ENCODE data around the gene FMN1. TPM values are rescaled to one million over a fixed set of nuclear protein-coding genes. Genes with fewer than 3 reads are reported as not detected.

Gene FMN1
- total and polyA plus RNA-seq, 10 of the 15 experiments (the other 5 are each of a cell fraction or from before 2014, with no cell fraction given): 0.05 to 0.16 (median 0.08) TPM; not detected in 4

DNA sequence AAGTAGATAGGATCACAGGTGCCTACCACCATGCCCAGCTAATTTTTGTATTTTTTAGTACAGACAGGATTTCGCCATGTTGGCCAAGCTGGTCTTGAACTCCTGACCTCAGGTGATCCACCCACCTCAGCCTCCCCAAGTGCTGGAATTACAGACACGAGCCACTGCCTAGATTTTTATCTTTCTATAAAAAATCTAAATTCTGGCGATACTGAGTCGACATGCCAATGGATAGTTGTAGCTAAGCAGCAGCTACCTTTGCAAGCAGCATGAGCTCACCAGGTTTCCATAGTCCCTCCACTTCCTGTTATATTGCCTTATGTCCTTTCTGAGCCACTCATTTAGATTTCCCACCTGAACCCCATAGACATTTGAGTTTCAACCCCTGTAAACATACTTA, 13.1 kb upstream of the FMN1 start:
- H3K4me1 ChIP-seq (ENCODE audit: control insufficient read depth, insufficient read depth, low read length): no peaks in the 10 kb centered on the region
- WGBS (ENCODE audit: insufficient coverage, insufficient replicate concordance, low lambda C conversion rate, missing lambda C conversion rate): 33% methylated on average over 4 of the region's 4 CpGs
- TF ChIP-seq SIN3A (IDR thresholded peaks at IDR 0.05; ENCODE audit: low read depth, low read length): no peak
- no peak for TF ChIP-seq ZBED1 (IDR thresholded peaks at IDR 0.05; ENCODE audit: borderline replicate concordance)
- TF ChIP-seq, protein P1, sequence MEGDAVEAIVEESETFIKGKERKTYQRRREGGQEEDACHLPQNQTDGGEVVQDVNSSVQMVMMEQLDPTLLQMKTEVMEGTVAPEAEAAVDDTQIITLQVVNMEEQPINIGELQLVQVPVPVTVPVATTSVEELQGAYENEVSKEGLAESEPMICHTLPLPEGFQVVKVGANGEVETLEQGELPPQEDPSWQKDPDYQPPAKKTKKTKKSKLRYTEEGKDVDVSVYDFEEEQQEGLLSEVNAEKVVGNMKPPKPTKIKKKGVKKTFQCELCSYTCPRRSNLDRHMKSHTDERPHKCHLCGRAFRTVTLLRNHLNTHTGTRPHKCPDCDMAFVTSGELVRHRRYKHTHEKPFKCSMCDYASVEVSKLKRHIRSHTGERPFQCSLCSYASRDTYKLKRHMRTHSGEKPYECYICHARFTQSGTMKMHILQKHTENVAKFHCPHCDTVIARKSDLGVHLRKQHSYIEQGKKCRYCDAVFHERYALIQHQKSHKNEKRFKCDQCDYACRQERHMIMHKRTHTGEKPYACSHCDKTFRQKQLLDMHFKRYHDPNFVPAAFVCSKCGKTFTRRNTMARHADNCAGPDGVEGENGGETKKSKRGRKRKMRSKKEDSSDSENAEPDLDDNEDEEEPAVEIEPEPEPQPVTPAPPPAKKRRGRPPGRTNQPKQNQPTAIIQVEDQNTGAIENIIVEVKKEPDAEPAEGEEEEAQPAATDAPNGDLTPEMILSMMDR (IDR thresholded peaks at IDR 0.05 in 2 of 3, conservative IDR thresholded peaks at IDR 0.05 in 1 of 3; ENCODE audit: control insufficient read depth in 2 of 3, extremely low read depth in 1 of 3, insufficient read depth in 1 of 3, low read depth in 3 of 3, low read length in 3 of 3): no peak
- TF ChIP-seq, protein P2, sequence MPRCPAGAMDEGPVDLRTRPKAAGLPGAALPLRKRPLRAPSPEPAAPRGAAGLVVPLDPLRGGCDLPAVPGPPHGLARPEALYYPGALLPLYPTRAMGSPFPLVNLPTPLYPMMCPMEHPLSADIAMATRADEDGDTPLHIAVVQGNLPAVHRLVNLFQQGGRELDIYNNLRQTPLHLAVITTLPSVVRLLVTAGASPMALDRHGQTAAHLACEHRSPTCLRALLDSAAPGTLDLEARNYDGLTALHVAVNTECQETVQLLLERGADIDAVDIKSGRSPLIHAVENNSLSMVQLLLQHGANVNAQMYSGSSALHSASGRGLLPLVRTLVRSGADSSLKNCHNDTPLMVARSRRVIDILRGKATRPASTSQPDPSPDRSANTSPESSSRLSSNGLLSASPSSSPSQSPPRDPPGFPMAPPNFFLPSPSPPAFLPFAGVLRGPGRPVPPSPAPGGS (IDR thresholded peaks at IDR 0.05; ENCODE audit: borderline replicate concordance, insufficient read depth, low read depth, low read length, poor library complexity, severe bottlenecking): no peak
- TF ChIP-seq TBL1XR1 (IDR thresholded peaks at IDR 0.05; ENCODE audit: low read depth, low read length): no peak
- TF ChIP-seq MEF2A (IDR thresholded peaks at IDR 0.05; ENCODE audit: insufficient read depth, low read depth, low read length): no peak
- no peak for TF ChIP-seq HDGF (IDR thresholded peaks at IDR 0.05)
- TF ChIP-seq NRF1 (conservative IDR thresholded peaks at IDR 0.05; ENCODE audit: low read depth, low read length): no peak
- no peak for TF ChIP-seq PML (IDR thresholded peaks at IDR 0.05; ENCODE audit: low read length)
- TF ChIP-seq, protein P3, sequence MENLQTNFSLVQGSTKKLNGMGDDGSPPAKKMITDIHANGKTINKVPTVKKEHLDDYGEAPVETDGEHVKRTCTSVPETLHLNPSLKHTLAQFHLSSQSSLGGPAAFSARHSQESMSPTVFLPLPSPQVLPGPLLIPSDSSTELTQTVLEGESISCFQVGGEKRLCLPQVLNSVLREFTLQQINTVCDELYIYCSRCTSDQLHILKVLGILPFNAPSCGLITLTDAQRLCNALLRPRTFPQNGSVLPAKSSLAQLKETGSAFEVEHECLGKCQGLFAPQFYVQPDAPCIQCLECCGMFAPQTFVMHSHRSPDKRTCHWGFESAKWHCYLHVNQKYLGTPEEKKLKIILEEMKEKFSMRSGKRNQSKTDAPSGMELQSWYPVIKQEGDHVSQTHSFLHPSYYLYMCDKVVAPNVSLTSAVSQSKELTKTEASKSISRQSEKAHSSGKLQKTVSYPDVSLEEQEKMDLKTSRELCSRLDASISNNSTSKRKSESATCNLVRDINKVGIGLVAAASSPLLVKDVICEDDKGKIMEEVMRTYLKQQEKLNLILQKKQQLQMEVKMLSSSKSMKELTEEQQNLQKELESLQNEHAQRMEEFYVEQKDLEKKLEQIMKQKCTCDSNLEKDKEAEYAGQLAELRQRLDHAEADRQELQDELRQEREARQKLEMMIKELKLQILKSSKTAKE (IDR thresholded peaks at IDR 0.05; ENCODE audit: low read depth, poor library complexity, severe bottlenecking): no peak
- TF ChIP-seq KLF5 (IDR thresholded peaks at IDR 0.05; ENCODE audit: partially characterized antibody): no peak
- TF ChIP-seq TAF1 (IDR thresholded peaks at IDR 0.05; ENCODE audit: borderline replicate concordance, low read depth, low read length): no peak
- no peak for TF ChIP-seq NFXL1 (IDR thresholded peaks at IDR 0.05; ENCODE audit: borderline replicate concordance)
- DNase-seq (ENCODE audit: low read depth, low spot score) (no peak), ATAC-seq (no peak), FAIRE-seq (no peak)
- no peak overlapping the region for H3K4me3 ChIP-seq
- ChIA-PET SMC1A (ENCODE audit: uncharacterized antibody, unreplicated experiment) (interaction anchor here (1.4 kb wide), 1 partner anchor 9 kb away, joined by 3 read pairs; no protein-coding TSS in a partner anchor), CTCF (interaction anchor here (0.7 to 1.5 kb wide), 2 partner anchors 9 to 397 kb away, joined by 3 to 4 read pairs; no protein-coding TSS in a partner anchor), POLR2A (no interaction called here), RAD21 (ENCODE audit: unreplicated experiment) (interaction anchor here (1.2 kb wide), 1 partner anchor 69 kb away, joined by 3 read pairs; no protein-coding TSS in a partner anchor)
- H4K20me1 ChIP-seq (ENCODE audit: control insufficient read depth, insufficient read depth): no peaks in the 10 kb centered on the region
- H3K79me2 ChIP-seq (ENCODE audit: control insufficient read depth, insufficient read depth, low read length): no peaks in the 10 kb centered on the region
- intact Hi-C loops (cut with micrococcal nuclease; ENCODE audit: unreplicated experiment) (no loop called here), in situ Hi-C loops (cut with MboI) (no loop called here)
- H3K27me3 ChIP-seq (replicated peaks in 1 of 2; ENCODE audit: control insufficient read depth in 2 of 2, insufficient read depth in 2 of 2, low read length in 1 of 2): peaks cover 0 to 3% of the 10 kb centered on the region in 2 experiments; a peak in 1 of 4 replicates
- BruUV-seq (replicated peaks): no TSS peak
- no peak overlapping the region for H3K4me2 ChIP-seq (ENCODE audit: control insufficient read depth, insufficient read depth)
- no peak overlapping the region for H3K27ac ChIP-seq (ENCODE audit: control insufficient read depth, insufficient read depth)
- no peak overlapping the region for H3K9ac ChIP-seq (ENCODE audit: control insufficient read depth, insufficient read depth, low read length)
- no peaks in the 10 kb centered on the region; the same call in 2 of the 3 replicates for H3K9me3 ChIP-seq (replicated peaks; ENCODE audit: control insufficient read depth, insufficient read depth, low read length)
- H3K36me3 ChIP-seq (ENCODE audit: control insufficient read depth in 2 of 2, insufficient read depth in 2 of 2, low read length in 1 of 2): no peaks in the 10 kb centered on the region
- H2AFZ ChIP-seq (ENCODE audit: control insufficient read depth, low read depth, low read length): no peak overlapping the region

All from GM12878 (cell line).